ENCODE data around the gene ZNF32.

GRCh38 chr10:43598446-43598845 lies 50.2 kb downstream of the ZNF32 start:
- no peak for TF ChIP-seq POLR2AphosphoS5 (IDR thresholded peaks at IDR 0.05; ENCODE audit: low read depth, low read length)
- no peak for TF ChIP-seq POLR2A (IDR thresholded peaks at IDR 0.05; ENCODE audit: low read depth, low read length)

Data from GM12892 (cell line).